ENCODE data around the gene PTPRM. TPM values are rescaled to one million over a fixed set of nuclear protein-coding genes. Genes with fewer than 3 reads are reported as not detected.

The PTPRM gene
- total and polyA plus RNA-seq, 2 of the 4 experiments (the other 2 are of a cell fraction), result 28.3 to 51.2 TPM

DNA sequence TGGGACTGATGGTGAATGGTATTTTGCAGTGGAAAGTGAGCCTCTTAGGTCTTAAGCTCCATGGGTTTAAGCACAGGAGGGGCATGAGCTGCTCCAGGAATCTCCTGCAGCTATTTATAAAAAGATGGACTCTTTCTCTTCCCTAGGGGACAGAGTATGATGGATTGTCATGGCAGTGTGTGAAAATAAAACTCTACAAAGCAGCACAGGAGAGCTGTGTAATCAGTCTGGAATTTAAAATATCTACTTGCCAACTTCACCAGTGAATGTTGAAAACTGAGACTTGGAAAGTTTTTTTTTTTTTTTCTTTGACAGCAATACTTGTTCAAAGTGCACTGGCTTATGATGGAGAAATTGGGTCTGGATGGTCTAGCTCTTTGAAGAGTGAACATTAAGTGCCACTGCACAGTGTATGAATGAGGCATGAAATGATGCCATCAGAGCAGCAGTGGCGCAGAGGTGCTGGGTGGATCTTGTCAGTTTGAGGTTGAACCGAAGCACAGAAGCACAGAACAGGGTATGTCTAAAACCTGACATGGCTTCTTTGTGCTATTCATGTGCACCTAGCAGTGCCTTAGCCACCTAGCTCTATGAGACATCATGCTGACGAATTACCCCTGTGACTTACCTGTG is 245.4 kb downstream of the PTPRM start:
- no TSS peak for BruUV-seq (replicated peaks)
- Histone ChIP-seq H3K14ac (replicated peaks; ENCODE audit: low read depth, low read length) (peak overlapping the region; percentile 67; the same call in 1 of the 2 replicates), H3K4me3 (ENCODE audit: insufficient read depth, low read depth, low read length) (no peak overlapping the region), H2AK9ac (replicated peaks; ENCODE audit: low read depth, low read length, poor library complexity) (peak overlapping the region; percentile 58), H2BK5ac (ENCODE audit: low read depth, low read length, poor library complexity, severe bottlenecking) (no peak overlapping the region), H2BK15ac (ENCODE audit: low read depth, low read length) (0 out of 3 replicates have a peak overlapping the region, but pooled peaks have one; percentile 18), H4K91ac (ENCODE audit: insufficient read depth, low read depth, low read length) (peak overlapping the region; percentile 53; the same call in 1 of the 2 replicates), H4K20me1 (ENCODE audit: insufficient read depth, low read length) (peaks cover 5% of the 10 kb centered on the region; the same call in 1 of the 2 replicates), H3K23ac (ENCODE audit: low read depth, low read length) (no peak overlapping the region), H3K9me3 (ENCODE audit: control insufficient read depth, insufficient read depth, low read length) (peaks cover 13% of the 10 kb centered on the region), H2AK5ac (ENCODE audit: low read depth, low read length) (peak overlapping the region; percentile 86), H2BK20ac (ENCODE audit: low read depth, low read length) (peak overlapping the region; percentile 29; the same call in 1 of the 2 replicates), H3K56ac (ENCODE audit: extremely low read depth, insufficient read depth, low read length) (no peak overlapping the region; the same call in 1 of the 2 replicates), H3K79me1 (ENCODE audit: low read depth in 1 of 2, low read length in 2 of 2) (peaks cover 8 to 20% of the 10 kb centered on the region in 2 experiments; a peak in 3 of 4 replicates), H3K4me1 (ENCODE audit: control insufficient read depth, insufficient read depth, low read length) (peaks cover 7% of the 10 kb centered on the region), H3K36me3 (ENCODE audit: control insufficient read depth, insufficient read depth, low read length) (peaks cover 1% of the 10 kb centered on the region; the same call in 1 of the 2 replicates), H4K5ac (ENCODE audit: low read depth, low read length) (no peak overlapping the region), H3K4me2 (ENCODE audit: low read depth, low read length) (peak overlapping the region; percentile 0; the same call in 1 of the 2 replicates), H3K27me3 (ENCODE audit: control insufficient read depth, insufficient read depth, low read length) (no peaks in the 10 kb centered on the region), H3K4ac (ENCODE audit: low read depth, low read length) (peak overlapping the region; percentile 65; the same call in 1 of the 2 replicates), H3K18ac (ENCODE audit: low read depth, low read length) (no peak overlapping the region), H3K27ac (ENCODE audit: insufficient read depth, low read length) (no peak overlapping the region), H3K9ac (ENCODE audit: low read depth, low read length) (no peak overlapping the region), H2BK120ac (ENCODE audit: low read depth, low read length) (peak overlapping the region; percentile 29; the same call in 1 of the 2 replicates), H4K8ac (ENCODE audit: low read depth in 2 of 2, low read length in 2 of 2) (no peak overlapping the region), H2AFZ (replicated peaks; ENCODE audit: low read length, poor library complexity) (no peak overlapping the region), H3K9me1 (ENCODE audit: insufficient read depth, low read length) (peaks cover 7% of the 10 kb centered on the region)
- in situ Hi-C loops (cut with MboI; ENCODE audit: low sequenced_read_pairs), result no loop called here
- ChIA-PET CTCF (interaction anchor here (0.6 to 1.3 kb wide), 3 partner anchors 14 to 640 kb away, joined by 3 to 6 read pairs (median 6); no protein-coding TSS in a partner anchor), POLR2A (ENCODE audit: unreplicated experiment) (no interaction called here)
- 93% methylated on average over 2 of the region's 3 CpGs; no CpG with 5 or more reads in 1 of the 2 experiments for WGBS, 2 experiments (ENCODE audit: extremely low coverage in 2 of 2, insufficient read length in 1 of 2)
- DNase-seq, result peak; percentile 73
- dilution Hi-C loops (cut with HindIII; ENCODE audit: low sequenced_read_pairs, unreplicated experiment), result no loop called here
- TF ChIP-seq MAZ (IDR thresholded peaks at IDR 0.05; ENCODE audit: borderline replicate concordance, low read depth, low read length), result no peak
- TF ChIP-seq POLR2A (IDR thresholded peaks at IDR 0.05; ENCODE audit: low read depth, low read length), result no peak
- TF ChIP-seq BHLHE40 (IDR thresholded peaks at IDR 0.05; ENCODE audit: low read depth, low read length), result no peak
- TF ChIP-seq FOS (IDR thresholded peaks at IDR 0.05; ENCODE audit: low read depth, low read length), result no peak
- TF ChIP-seq MXI1 (IDR thresholded peaks at IDR 0.05; ENCODE audit: borderline replicate concordance, low read depth, low read length), result no peak
- ATAC-seq (ENCODE audit: low read depth), result peak; percentile 94
- intact Hi-C loops (cut with micrococcal nuclease), result no loop called here
